ENCODE data around the gene POC5.

Gene POC5

DNA sequence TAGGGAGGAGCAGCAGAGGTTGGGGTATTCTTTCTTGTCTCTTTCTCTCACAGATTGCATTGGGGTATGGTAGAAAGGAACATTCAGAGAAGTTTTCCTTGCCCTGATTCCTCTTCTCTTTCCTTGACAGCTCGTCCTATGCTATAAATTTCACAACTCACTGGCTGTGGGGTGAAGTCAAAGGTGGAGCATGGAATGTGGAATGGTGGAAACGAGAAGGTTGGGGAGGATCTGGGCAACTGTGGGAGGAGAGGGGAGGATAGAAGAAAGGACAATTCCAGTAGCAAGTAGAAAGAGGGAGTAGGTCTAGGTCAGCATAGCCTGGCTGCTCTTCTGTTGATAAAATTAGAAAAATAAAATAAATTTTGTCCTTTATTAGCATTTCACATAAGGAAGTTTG, 39.0 kb upstream of the POC5 start:
- H3K27me3 ChIP-seq (ENCODE audit: insufficient read depth, poor library complexity, severe bottlenecking): no peaks in the 10 kb centered on the region
- no peak overlapping the region for H3K27ac ChIP-seq (replicated peaks)
- DNase-seq (ENCODE audit: low read depth in 1 of 2, low spot score in 1 of 2): no peak
- TF ChIP-seq GABPA (IDR thresholded peaks at IDR 0.05; ENCODE audit: low read depth) (no peak), SPI1 (IDR thresholded peaks at IDR 0.05; ENCODE audit: borderline replicate concordance, low read depth) (no peak), POLR2AphosphoS5 (IDR thresholded peaks at IDR 0.05; ENCODE audit: low read depth) (no peak)
- TF ChIP-seq, protein P1, sequence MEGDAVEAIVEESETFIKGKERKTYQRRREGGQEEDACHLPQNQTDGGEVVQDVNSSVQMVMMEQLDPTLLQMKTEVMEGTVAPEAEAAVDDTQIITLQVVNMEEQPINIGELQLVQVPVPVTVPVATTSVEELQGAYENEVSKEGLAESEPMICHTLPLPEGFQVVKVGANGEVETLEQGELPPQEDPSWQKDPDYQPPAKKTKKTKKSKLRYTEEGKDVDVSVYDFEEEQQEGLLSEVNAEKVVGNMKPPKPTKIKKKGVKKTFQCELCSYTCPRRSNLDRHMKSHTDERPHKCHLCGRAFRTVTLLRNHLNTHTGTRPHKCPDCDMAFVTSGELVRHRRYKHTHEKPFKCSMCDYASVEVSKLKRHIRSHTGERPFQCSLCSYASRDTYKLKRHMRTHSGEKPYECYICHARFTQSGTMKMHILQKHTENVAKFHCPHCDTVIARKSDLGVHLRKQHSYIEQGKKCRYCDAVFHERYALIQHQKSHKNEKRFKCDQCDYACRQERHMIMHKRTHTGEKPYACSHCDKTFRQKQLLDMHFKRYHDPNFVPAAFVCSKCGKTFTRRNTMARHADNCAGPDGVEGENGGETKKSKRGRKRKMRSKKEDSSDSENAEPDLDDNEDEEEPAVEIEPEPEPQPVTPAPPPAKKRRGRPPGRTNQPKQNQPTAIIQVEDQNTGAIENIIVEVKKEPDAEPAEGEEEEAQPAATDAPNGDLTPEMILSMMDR (IDR thresholded peaks at IDR 0.05; ENCODE audit: insufficient read depth, low read length): no peak
- TF ChIP-seq, protein P2, sequence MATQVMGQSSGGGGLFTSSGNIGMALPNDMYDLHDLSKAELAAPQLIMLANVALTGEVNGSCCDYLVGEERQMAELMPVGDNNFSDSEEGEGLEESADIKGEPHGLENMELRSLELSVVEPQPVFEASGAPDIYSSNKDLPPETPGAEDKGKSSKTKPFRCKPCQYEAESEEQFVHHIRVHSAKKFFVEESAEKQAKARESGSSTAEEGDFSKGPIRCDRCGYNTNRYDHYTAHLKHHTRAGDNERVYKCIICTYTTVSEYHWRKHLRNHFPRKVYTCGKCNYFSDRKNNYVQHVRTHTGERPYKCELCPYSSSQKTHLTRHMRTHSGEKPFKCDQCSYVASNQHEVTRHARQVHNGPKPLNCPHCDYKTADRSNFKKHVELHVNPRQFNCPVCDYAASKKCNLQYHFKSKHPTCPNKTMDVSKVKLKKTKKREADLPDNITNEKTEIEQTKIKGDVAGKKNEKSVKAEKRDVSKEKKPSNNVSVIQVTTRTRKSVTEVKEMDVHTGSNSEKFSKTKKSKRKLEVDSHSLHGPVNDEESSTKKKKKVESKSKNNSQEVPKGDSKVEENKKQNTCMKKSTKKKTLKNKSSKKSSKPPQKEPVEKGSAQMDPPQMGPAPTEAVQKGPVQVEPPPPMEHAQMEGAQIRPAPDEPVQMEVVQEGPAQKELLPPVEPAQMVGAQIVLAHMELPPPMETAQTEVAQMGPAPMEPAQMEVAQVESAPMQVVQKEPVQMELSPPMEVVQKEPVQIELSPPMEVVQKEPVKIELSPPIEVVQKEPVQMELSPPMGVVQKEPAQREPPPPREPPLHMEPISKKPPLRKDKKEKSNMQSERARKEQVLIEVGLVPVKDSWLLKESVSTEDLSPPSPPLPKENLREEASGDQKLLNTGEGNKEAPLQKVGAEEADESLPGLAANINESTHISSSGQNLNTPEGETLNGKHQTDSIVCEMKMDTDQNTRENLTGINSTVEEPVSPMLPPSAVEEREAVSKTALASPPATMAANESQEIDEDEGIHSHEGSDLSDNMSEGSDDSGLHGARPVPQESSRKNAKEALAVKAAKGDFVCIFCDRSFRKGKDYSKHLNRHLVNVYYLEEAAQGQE (IDR thresholded peaks at IDR 0.05; ENCODE audit: insufficient replicate concordance, low read depth): no peak
- H3K4me3 ChIP-seq (replicated peaks; ENCODE audit: insufficient read depth, low read length): no peak overlapping the region

DNA sequence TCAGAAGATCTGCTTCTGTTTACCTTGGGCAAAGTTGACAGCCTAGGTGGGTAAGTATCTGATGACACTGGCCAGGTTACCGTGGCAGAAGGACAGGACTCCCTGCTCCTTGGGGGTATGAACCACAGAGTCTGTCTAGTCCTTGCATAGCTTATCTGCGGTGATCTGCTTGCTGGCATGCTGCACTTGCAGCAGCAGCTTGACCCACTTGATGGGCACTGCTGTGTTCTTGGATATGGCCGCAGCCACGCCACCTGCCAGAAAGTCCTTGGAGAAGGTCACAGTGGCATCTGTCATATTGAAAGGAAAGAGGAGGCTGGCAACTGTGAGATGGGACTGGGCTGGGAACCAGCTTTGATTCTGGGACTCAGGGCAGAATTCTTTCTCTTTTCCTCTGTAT, 35.9 kb upstream of the POC5 start:
- H3K27ac ChIP-seq (replicated peaks): no peak overlapping the region
- TF ChIP-seq SPI1 (IDR thresholded peaks at IDR 0.05; ENCODE audit: borderline replicate concordance, low read depth): no peak
- TF ChIP-seq, protein P2 (IDR thresholded peaks at IDR 0.05; ENCODE audit: insufficient replicate concordance, low read depth): no peak
- TF ChIP-seq GABPA (IDR thresholded peaks at IDR 0.05; ENCODE audit: low read depth): no peak
- TF ChIP-seq POLR2AphosphoS5 (IDR thresholded peaks at IDR 0.05; ENCODE audit: low read depth): no peak
- TF ChIP-seq, protein P1 (IDR thresholded peaks at IDR 0.05; ENCODE audit: insufficient read depth, low read length): no peak
- no peak overlapping the region for H3K4me3 ChIP-seq (replicated peaks; ENCODE audit: insufficient read depth, low read length)
- no peak for DNase-seq (ENCODE audit: low read depth in 1 of 2, low spot score in 1 of 2)
- no peaks in the 10 kb centered on the region for H3K27me3 ChIP-seq (ENCODE audit: insufficient read depth, poor library complexity, severe bottlenecking)

DNA sequence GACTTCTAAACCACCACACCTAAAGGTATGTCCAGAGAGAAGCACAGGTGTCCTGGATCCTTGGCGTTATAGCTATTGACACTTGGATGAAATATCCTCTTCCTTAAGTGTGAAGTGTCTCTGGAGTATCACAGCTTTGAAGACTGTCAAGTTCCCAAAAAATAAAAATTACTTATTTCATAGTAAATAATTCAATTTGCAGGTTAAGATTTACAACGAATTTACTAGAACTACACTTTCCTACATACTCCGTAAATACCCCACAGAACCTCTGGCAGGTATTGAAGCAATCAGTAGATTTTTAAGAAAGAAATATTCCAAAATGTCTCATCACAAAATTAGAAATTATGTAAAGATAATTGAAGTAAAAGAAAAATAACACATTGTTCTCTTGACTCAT, 27.1 kb upstream of the POC5 start:
- TF ChIP-seq, protein P2 (IDR thresholded peaks at IDR 0.05; ENCODE audit: insufficient replicate concordance, low read depth): no peak
- TF ChIP-seq GABPA (IDR thresholded peaks at IDR 0.05; ENCODE audit: low read depth) (no peak), POLR2AphosphoS5 (IDR thresholded peaks at IDR 0.05; ENCODE audit: low read depth) (no peak), SPI1 (IDR thresholded peaks at IDR 0.05; ENCODE audit: borderline replicate concordance, low read depth) (no peak)
- TF ChIP-seq, protein P1 (IDR thresholded peaks at IDR 0.05; ENCODE audit: insufficient read depth, low read length): no peak
- no peak for DNase-seq (ENCODE audit: low read depth in 1 of 2, low spot score in 1 of 2)
- Histone ChIP-seq H3K27ac (replicated peaks) (no peak overlapping the region), H3K4me3 (replicated peaks; ENCODE audit: insufficient read depth, low read length) (no peak overlapping the region), H3K27me3 (ENCODE audit: insufficient read depth, poor library complexity, severe bottlenecking) (no peaks in the 10 kb centered on the region)
